ENCODE data around the gene TMCO2. TPM values are rescaled to one million over a fixed set of nuclear protein-coding genes. Genes with fewer than 3 reads are reported as not detected.

TMCO2 gene
- total RNA-seq, 2 experiments from 2014 or later, result not detected

DNA sequence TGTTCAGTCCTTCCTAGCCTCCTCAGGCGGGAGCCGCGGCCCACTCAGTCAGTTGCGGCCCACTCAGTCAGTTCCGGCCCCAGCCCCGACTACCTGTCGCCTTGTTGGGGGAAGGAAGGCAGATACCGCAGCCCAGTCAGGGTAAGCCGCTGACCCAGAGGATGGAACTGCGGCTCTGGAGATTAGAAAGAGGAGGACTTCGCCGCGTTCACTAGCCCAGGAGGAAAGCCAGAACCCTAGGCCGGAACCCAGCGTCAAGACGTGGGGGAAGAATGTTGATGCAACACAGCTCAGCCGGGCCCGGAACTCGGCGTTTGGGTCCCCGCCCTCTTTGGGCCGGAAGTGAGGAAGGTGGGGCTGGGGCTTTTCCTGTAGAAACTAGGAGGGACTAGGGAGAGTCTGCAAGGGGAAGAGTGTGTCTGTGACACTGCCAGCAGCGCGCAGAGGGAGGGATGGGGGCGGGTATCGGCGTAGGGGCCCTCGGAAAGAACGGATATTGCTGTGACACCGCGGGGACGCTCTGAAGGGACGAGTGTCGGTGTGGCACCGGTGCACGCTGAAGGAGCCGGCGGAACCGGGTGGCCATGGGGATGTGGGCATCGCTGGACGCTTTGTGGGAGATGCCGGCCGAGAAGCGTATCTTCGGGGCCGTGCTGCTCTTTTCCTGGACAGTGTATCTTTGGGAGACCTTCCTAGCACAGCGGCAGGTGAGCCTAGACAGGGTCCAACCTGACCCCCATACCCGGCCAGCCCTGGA is 10.1 kb downstream of the TMCO2 start, which contains the start of gene ZMPSTE24:
Gene ZMPSTE24 (plus strand): TSS at position 549 of the 757 bp plus-strand sequence. CDS start 36 bp downstream, at position 585.
- H3K9me2 ChIP-seq (ENCODE audit: insufficient read depth, low read length), result no peaks in the 10 kb centered on the region
- H3K4me1 ChIP-seq (ENCODE audit: insufficient read depth, low read length, poor library complexity, severe bottlenecking), result peaks cover 22% of the 10 kb centered on the region
- H3K36me3 ChIP-seq (ENCODE audit: insufficient read depth, low read length), result peaks cover 36% of the 10 kb centered on the region
- H3K4me2 ChIP-seq (ENCODE audit: low read length), result peak within 1 kb of the TSS; percentile 93
- CTCF ChIA-PET (ENCODE audit: unreplicated experiment), result interaction anchor here (0.5 to 1.0 kb wide), 3 partner anchors 42 to 104 kb away, joined by 3 to 5 read pairs (median 4); no protein-coding TSS in a partner anchor
- H3K79me2 ChIP-seq (ENCODE audit: insufficient read depth, low read depth, low read length), result peaks cover 41% of the 10 kb centered on the region
- peak within 1 kb of the TSS; percentile 85 for H2AFZ ChIP-seq (ENCODE audit: low read length)
- BruUV-seq (replicated peaks), result no TSS peak
- DNase-seq (ENCODE audit: low spot score), result peak; percentile 98
- intact Hi-C loops (cut with micrococcal nuclease; ENCODE audit: unreplicated experiment), result loop anchor here (2.0 kb wide), 3 partner anchors 57 to 105 kb away; partner anchors contain the start of gene RLF
- peak within 1 kb of the TSS; percentile 86 for H3K4me3 ChIP-seq (ENCODE audit: low read depth, low read length, poor library complexity, severe bottlenecking)
- peak within 1 kb of the TSS; percentile 91 for H3K27ac ChIP-seq (ENCODE audit: low read depth, low read length, poor library complexity, severe bottlenecking)
- POLR2A ChIA-PET, result interaction anchor here (0.7 to 1.3 kb wide), 5 partner anchors 24 to 84 kb away, joined by 3 to 5 read pairs (median 4); no protein-coding TSS in a partner anchor
- H4K20me1 ChIP-seq (ENCODE audit: insufficient read depth, low read length), result no peaks in the 10 kb centered on the region
- no peak for TF ChIP-seq EZH2phosphoT487 (IDR thresholded peaks at IDR 0.05; ENCODE audit: borderline replicate concordance, low read depth, low read length)
- TF ChIP-seq, protein P1, sequence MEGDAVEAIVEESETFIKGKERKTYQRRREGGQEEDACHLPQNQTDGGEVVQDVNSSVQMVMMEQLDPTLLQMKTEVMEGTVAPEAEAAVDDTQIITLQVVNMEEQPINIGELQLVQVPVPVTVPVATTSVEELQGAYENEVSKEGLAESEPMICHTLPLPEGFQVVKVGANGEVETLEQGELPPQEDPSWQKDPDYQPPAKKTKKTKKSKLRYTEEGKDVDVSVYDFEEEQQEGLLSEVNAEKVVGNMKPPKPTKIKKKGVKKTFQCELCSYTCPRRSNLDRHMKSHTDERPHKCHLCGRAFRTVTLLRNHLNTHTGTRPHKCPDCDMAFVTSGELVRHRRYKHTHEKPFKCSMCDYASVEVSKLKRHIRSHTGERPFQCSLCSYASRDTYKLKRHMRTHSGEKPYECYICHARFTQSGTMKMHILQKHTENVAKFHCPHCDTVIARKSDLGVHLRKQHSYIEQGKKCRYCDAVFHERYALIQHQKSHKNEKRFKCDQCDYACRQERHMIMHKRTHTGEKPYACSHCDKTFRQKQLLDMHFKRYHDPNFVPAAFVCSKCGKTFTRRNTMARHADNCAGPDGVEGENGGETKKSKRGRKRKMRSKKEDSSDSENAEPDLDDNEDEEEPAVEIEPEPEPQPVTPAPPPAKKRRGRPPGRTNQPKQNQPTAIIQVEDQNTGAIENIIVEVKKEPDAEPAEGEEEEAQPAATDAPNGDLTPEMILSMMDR (conservative IDR thresholded peaks at IDR 0.05; ENCODE audit: low read length), result no peak
- no peaks in the 10 kb centered on the region for H3K9me3 ChIP-seq (ENCODE audit: low read length)

GRCh38 chr1:40258445-40258769 is 10.7 kb downstream of the TMCO2 start:
- no peaks in the 10 kb centered on the region for H3K9me3 ChIP-seq (ENCODE audit: low read length)
- H3K4me2 ChIP-seq (ENCODE audit: low read length), result peak overlapping the region; percentile 64
- H4K20me1 ChIP-seq (ENCODE audit: insufficient read depth, low read length), result no peaks in the 10 kb centered on the region
- TSS peak; percentile 69 for BruUV-seq (replicated peaks)
- POLR2A ChIA-PET, result interaction anchor here (0.7 to 1.4 kb wide), 3 partner anchors 23 to 107 kb away, joined by 3 to 4 read pairs (median 4); no protein-coding TSS in a partner anchor
- CTCF ChIA-PET (ENCODE audit: unreplicated experiment), result no interaction called here
- peak overlapping the region; percentile 53 for H3K27ac ChIP-seq (ENCODE audit: low read depth, low read length, poor library complexity, severe bottlenecking)
- no peaks in the 10 kb centered on the region for H3K9me2 ChIP-seq (ENCODE audit: insufficient read depth, low read length)
- H3K79me2 ChIP-seq (ENCODE audit: insufficient read depth, low read depth, low read length), result peaks cover 41% of the 10 kb centered on the region
- H3K4me1 ChIP-seq (ENCODE audit: insufficient read depth, low read length, poor library complexity, severe bottlenecking), result peaks cover 22% of the 10 kb centered on the region
- peaks cover 41% of the 10 kb centered on the region for H3K36me3 ChIP-seq (ENCODE audit: insufficient read depth, low read length)
- TF ChIP-seq, protein P1 (conservative IDR thresholded peaks at IDR 0.05; ENCODE audit: low read length), result no peak
- TF ChIP-seq EZH2phosphoT487 (IDR thresholded peaks at IDR 0.05; ENCODE audit: borderline replicate concordance, low read depth, low read length), result no peak
- peak overlapping the region; percentile 85 for H2AFZ ChIP-seq (ENCODE audit: low read length)
- intact Hi-C loops (cut with micrococcal nuclease; ENCODE audit: unreplicated experiment), result no loop called here
- peak overlapping the region; percentile 86 for H3K4me3 ChIP-seq (ENCODE audit: low read depth, low read length, poor library complexity, severe bottlenecking)
- no peak for DNase-seq (ENCODE audit: low spot score)

- H3K9me3 ChIP-seq (ENCODE audit: low read length), result no peaks in the 10 kb centered on the region
- H3K4me1 ChIP-seq (ENCODE audit: insufficient read depth, low read length, poor library complexity, severe bottlenecking), result peaks cover 4% of the 10 kb centered on the region
- no peak for TF ChIP-seq EZH2phosphoT487 (IDR thresholded peaks at IDR 0.05; ENCODE audit: borderline replicate concordance, low read depth, low read length)
- TF ChIP-seq, protein P1 (conservative IDR thresholded peaks at IDR 0.05; ENCODE audit: low read length), result no peak
- H3K79me2 ChIP-seq (ENCODE audit: insufficient read depth, low read depth, low read length), result peaks cover 17% of the 10 kb centered on the region
- no peaks in the 10 kb centered on the region for H4K20me1 ChIP-seq (ENCODE audit: insufficient read depth, low read length)
- intact Hi-C loops (cut with micrococcal nuclease; ENCODE audit: unreplicated experiment), result no loop called here
- no peak overlapping the region for H3K4me3 ChIP-seq (ENCODE audit: low read depth, low read length, poor library complexity, severe bottlenecking)
- no peaks in the 10 kb centered on the region for H3K9me2 ChIP-seq (ENCODE audit: insufficient read depth, low read length)
- DNase-seq (ENCODE audit: low spot score), result no peak
- no peak overlapping the region for H2AFZ ChIP-seq (ENCODE audit: low read length)
- peaks cover 91% of the 10 kb centered on the region for H3K36me3 ChIP-seq (ENCODE audit: insufficient read depth, low read length)
- POLR2A ChIA-PET, result no interaction called here
- BruUV-seq (replicated peaks), result no TSS peak
- CTCF ChIA-PET (ENCODE audit: unreplicated experiment), result no interaction called here
- H3K4me2 ChIP-seq (ENCODE audit: low read length), result no peak overlapping the region
- H3K27ac ChIP-seq (ENCODE audit: low read depth, low read length, poor library complexity, severe bottlenecking), result no peak overlapping the region
These were observed 16.6 kb downstream of the TMCO2 start for GRCh38 chr1:40264354-40264781.

Measured in OCI-LY7 (cell line).